GM23248 (cell line): ENCODE data around the gene DELE1. TPM values are rescaled to one million over a fixed set of nuclear protein-coding genes. Genes with fewer than 3 reads are reported as not detected.

ENCODE experiments used
- DNase-seq: peaks from one replicate; pipeline ENCODE4 v3.0.0-alpha.2; 2015
- H2AFZ ChIP-seq: fragments of 200-600 bp; sonication (generic); 2 replicates; pipeline ENCODE4 v1.6.1; 2016; ENCODE audit warnings: antibody characterized with exemption
- H3F3A ChIP-seq: fragments of 200-600 bp; sonication (generic); 2 replicates; pipeline ENCODE4 v1.6.1; 2016; ENCODE audit warnings: mild to moderate bottlenecking, antibody characterized with exemption, mixed run types; ENCODE audit not compliant: insufficient read depth
- H3K27ac ChIP-seq: fragments of 200-600 bp; sonication (generic); 2 replicates; pipeline ENCODE4 v1.5.1; 2016; ENCODE audit warnings: mild to moderate bottlenecking
- H3K27me3 ChIP-seq: fragments of 200-600 bp; sonication (generic); replicated peaks from 2 replicates; pipeline ENCODE4 v1.6.1; 2016; ENCODE audit warnings: mild to moderate bottlenecking; ENCODE audit not compliant: insufficient read depth
- H3K36me3 ChIP-seq: fragments of 200-600 bp; sonication (generic); 2 replicates; pipeline ENCODE4 v1.6.1; 2016; ENCODE audit warnings: low read depth, mild to moderate bottlenecking
- H3K4me1 ChIP-seq: fragments of 200-600 bp; sonication (generic); 2 replicates; pipeline ENCODE4 v1.6.1; 2016; ENCODE audit warnings: mild to moderate bottlenecking; ENCODE audit not compliant: insufficient read depth
- H3K4me2 ChIP-seq: fragments of 200-600 bp; sonication (generic); one replicate; pipeline ENCODE4 v1.6.1; 2016; ENCODE audit warnings: mild to moderate bottlenecking; ENCODE audit not compliant: unreplicated experiment
- H3K4me3 ChIP-seq: fragments of 200-600 bp; sonication (generic); 2 replicates; pipeline ENCODE4 v1.5.1; 2016; ENCODE audit warnings: mild to moderate bottlenecking
- H3K79me2 ChIP-seq: fragments of 200-600 bp; sonication (generic); 2 replicates; pipeline ENCODE4 v1.6.1; 2016; ENCODE audit warnings: mild to moderate bottlenecking; ENCODE audit not compliant: insufficient read depth
- H3K9ac ChIP-seq: fragments of 200-600 bp; sonication (generic); 2 replicates; pipeline ENCODE4 v1.6.1; 2016; ENCODE audit warnings: mild to moderate bottlenecking
- H3K9me2 ChIP-seq: fragments of 200-600 bp; sonication (generic); 2 replicates; pipeline ENCODE4 v1.6.1; 2016; ENCODE audit warnings: mixed run types, mild to moderate bottlenecking, moderate library complexity; ENCODE audit not compliant: insufficient read depth
- H3K9me3 ChIP-seq: fragments of 200-600 bp; sonication (generic); one replicate; pipeline ENCODE4 v1.6.1; 2017; ENCODE audit warnings: low read depth
- H4K20me1 ChIP-seq: fragments of 200-600 bp; sonication (generic); 2 replicates; pipeline ENCODE4 v1.6.0; 2016; ENCODE audit not compliant: insufficient read depth
- EZH2 ChIP-seq: fragments of 200-600 bp; sonication (generic); IDR thresholded peaks from 2 replicates; pipeline ENCODE4 v1.6.1; 2018; ENCODE audit warnings: antibody characterized with exemption, mild to moderate bottlenecking; ENCODE audit not compliant: insufficient read depth, poor library complexity, severe bottlenecking
- EZH2phosphoT487 ChIP-seq: fragments of 200-600 bp; sonication (generic); IDR thresholded peaks from 2 replicates; pipeline ENCODE4 v1.6.1; 2018; ENCODE audit warnings: antibody characterized with exemption, moderate library complexity, mild to moderate bottlenecking, low read depth; ENCODE audit not compliant: insufficient read depth
- WGBS, 2 experiments: methylation state at CpG; one replicate each; pipeline ENCODE4 v1.1.6; 2015 to 2017; ENCODE audit warnings: low lambda C conversion rate in 2 of 2, low coverage in 1 of 2; ENCODE audit errors: missing lambda C conversion rate in 2 of 2; 5-methylcytosine and 5-hydroxymethylcytosine counted together
- in situ Hi-C: fragments of 300-500 bp; cut with MboI; formaldehyde crosslinking; loops from 2 replicates; pipeline ENCODE4 v1.15.0; 2020
- polyA plus RNA-seq: library from polyadenylated mRNA; unstranded; fragments of >200 nt; fragmentation: Nextera tagmentation; extraction: Ambion mirVana; gene quantifications from 2 replicates; pipeline ENCODE4 v1.2.1, GENCODE V29; 2016
- total RNA-seq: library from RNA; depleted of rRNA; stranded (reverse); fragments of >200 nt; shearing (Covaris generic); gene quantifications from 2 replicates; pipeline ENCODE4 v1.2.3, GENCODE V29; 2014

Gene DELE1
- total and polyA plus RNA-seq, 2 experiments from 2014 or later, result 35.1 to 47.9 TPM

DNA sequence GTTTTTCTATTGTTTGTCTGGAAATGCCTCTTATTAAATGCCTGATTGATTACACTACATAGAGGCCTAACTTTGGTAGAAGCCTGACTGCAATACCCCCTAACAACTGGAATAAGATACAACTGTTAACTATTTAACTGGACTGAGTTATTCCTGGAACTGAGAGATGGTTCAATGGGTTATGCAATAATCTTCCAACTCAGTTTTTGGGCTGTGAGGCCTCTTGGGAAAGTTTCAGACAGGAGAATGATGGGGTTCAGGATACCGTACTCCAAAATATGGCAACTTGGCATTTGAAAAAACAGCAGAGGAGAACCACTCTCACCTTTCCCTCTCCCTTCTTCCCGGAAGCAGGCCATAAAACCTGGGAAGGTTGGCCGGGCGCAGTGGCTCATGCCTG lies 26.2 kb upstream of the DELE1 start:
- 84 to 86% methylated on average over 4 of the region's 4 CpGs for WGBS, 2 experiments
- H3K4me2 ChIP-seq, result no peak overlapping the region
- no peaks in the 10 kb centered on the region for H3K79me2 ChIP-seq
- no peak overlapping the region for H3K27ac ChIP-seq
- no peak overlapping the region for H3K4me3 ChIP-seq
- H3K9ac ChIP-seq, result no peak overlapping the region
- H3K9me3 ChIP-seq, result no peaks in the 10 kb centered on the region
- TF ChIP-seq EZH2 (no peak), EZH2phosphoT487 (no peak)
- no peaks in the 10 kb centered on the region for H3K4me1 ChIP-seq
- no peaks in the 10 kb centered on the region for H3K9me2 ChIP-seq
- in situ Hi-C loops, result no loop called here
- H3K36me3 ChIP-seq, result no peaks in the 10 kb centered on the region
- no peaks in the 10 kb centered on the region for H3F3A ChIP-seq
- H4K20me1 ChIP-seq, result no peaks in the 10 kb centered on the region
- H2AFZ ChIP-seq, result no peak overlapping the region
- H3K27me3 ChIP-seq, result no peaks in the 10 kb centered on the region; the same call in 1 of the 2 replicates
- DNase-seq, result no peak

DNA sequence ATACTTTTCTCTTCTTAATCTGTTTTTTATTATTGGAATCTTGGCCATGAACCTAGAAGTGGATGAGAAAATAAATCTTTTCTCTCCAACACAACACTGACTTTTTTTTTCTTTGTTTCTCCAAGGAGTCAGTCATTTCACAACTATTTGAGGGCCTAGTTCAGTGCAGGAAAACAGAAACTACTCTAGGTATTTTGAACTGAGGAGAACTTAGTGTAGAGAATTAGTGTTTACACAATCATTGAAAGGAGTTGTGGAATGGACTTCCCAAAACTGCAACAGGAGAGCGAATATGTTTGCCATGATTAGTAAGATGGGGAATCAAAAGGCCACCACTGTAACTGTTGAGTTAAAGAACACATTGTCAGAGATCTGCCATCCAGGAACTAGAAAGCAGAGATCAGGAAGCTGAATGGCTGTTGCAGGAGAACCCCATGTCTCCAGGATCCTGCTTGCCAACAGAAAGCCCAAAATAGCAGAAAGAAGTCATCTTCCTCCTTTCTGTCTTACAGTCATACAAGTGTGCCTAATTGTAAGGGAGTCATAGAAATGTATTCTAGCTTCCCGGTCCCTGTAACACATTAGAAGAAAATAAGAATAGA lies 25.1 kb upstream of the DELE1 start:
- no peak overlapping the region for H3K27ac ChIP-seq
- no peaks in the 10 kb centered on the region for H3K9me3 ChIP-seq
- H2AFZ ChIP-seq, result 0 out of 2 replicates have a peak overlapping the region, but pooled peaks have one; percentile 20
- no peaks in the 10 kb centered on the region for H3K36me3 ChIP-seq
- H3K4me2 ChIP-seq, result no peak overlapping the region
- no peaks in the 10 kb centered on the region for H3F3A ChIP-seq
- WGBS, 2 experiments, result 33 to 47% methylated on average over 2 of the region's 2 CpGs
- no peak overlapping the region for H3K4me3 ChIP-seq
- H4K20me1 ChIP-seq, result no peaks in the 10 kb centered on the region
- no peak for DNase-seq
- TF ChIP-seq EZH2 (no peak), EZH2phosphoT487 (no peak)
- H3K27me3 ChIP-seq, result no peaks in the 10 kb centered on the region; the same call in 1 of the 2 replicates
- H3K79me2 ChIP-seq, result no peaks in the 10 kb centered on the region
- in situ Hi-C loops, result no loop called here
- no peaks in the 10 kb centered on the region for H3K9me2 ChIP-seq
- no peaks in the 10 kb centered on the region for H3K4me1 ChIP-seq
- H3K9ac ChIP-seq, result no peak overlapping the region

DNA sequence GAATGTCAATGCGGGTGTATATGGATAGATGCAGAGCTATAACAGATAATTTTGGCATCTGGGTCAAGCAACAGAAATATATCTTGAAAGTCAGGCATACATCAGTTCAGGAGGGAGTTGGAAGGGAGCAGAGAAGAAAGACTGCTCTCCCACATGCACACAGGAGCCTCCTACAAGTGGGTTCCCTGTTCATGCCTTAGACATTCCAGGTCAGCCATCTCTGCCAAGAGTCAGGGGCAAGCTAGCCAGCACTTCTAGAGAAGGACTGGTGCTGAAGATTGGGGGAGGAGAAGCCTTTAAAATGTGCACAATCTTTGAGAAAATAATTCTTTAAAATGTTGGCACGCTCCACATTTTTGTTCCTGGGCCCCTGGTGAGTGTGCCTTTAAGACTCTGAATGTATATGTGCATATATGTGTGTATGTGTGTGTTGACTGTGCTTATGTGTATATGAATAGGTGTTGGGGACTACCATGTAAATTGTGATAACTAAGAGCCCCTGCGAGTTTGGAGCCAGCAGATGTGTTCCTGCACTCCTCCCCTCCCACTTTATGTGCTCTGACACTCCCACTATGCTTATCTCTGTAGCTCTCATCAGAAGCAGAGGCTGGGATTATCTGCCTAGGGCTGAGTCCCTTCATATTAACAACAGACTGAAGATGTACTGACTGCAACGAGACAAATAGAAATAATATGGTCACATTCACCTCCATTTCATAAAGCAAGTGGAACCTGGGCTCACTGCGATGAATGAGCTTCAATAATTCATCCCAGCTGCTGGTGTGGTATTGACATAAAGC lies 21.5 kb upstream of the DELE1 start:
- Histone ChIP-seq H3K4me2 (no peak overlapping the region), H3K36me3 (no peaks in the 10 kb centered on the region), H3K4me1 (no peaks in the 10 kb centered on the region), H3K27ac (no peak overlapping the region), H3K9ac (no peak overlapping the region), H3K27me3 (no peaks in the 10 kb centered on the region), H3K9me3 (no peaks in the 10 kb centered on the region), H3F3A (no peaks in the 10 kb centered on the region), H3K79me2 (no peaks in the 10 kb centered on the region), H2AFZ (no peak overlapping the region), H3K4me3 (no peak overlapping the region), H4K20me1 (no peaks in the 10 kb centered on the region), H3K9me2 (no peaks in the 10 kb centered on the region)
- 49 to 55% methylated on average over 5 of the region's 5 CpGs for WGBS, 2 experiments
- no peak for TF ChIP-seq EZH2phosphoT487
- no peak for TF ChIP-seq EZH2
- in situ Hi-C loops, result no loop called here
- no peak for DNase-seq

DNA sequence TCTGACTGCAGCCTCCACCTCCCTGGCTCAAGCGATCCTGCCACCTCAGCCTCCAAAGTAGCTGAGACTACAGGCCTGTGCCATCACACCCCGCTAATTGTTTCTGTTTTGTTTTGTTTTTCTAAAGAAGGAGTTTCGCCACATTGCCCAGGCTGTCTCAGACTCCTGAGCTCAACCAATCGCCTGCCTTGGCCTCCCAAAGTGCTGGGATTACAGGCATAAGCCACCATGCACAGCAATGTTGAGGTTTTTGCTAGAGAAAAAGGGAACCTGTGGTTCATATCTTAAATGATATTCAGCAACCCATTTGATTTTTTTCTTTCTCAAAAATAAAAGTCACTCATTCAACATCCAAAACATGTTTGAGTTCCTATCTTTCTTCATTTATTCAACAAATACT lies 20.4 kb upstream of the DELE1 start:
- no peaks in the 10 kb centered on the region for H3K36me3 ChIP-seq
- no peaks in the 10 kb centered on the region for H3K9me3 ChIP-seq
- H3F3A ChIP-seq, result peaks cover under 1% of the 10 kb centered on the region; the same call in 1 of the 2 replicates
- 54 to 66% methylated on average over 4 of the region's 4 CpGs for WGBS, 2 experiments
- H3K9me2 ChIP-seq, result no peaks in the 10 kb centered on the region
- no peak overlapping the region for H3K4me3 ChIP-seq
- DNase-seq, result no peak
- H3K79me2 ChIP-seq, result no peaks in the 10 kb centered on the region
- TF ChIP-seq EZH2phosphoT487 (no peak), EZH2 (no peak)
- H3K9ac ChIP-seq, result no peak overlapping the region
- H2AFZ ChIP-seq, result no peak overlapping the region
- H3K4me1 ChIP-seq, result no peaks in the 10 kb centered on the region; the same call in 1 of the 2 replicates
- no peak overlapping the region for H3K27ac ChIP-seq
- no peaks in the 10 kb centered on the region for H4K20me1 ChIP-seq
- in situ Hi-C loops, result no loop called here
- H3K27me3 ChIP-seq, result no peaks in the 10 kb centered on the region
- no peak overlapping the region for H3K4me2 ChIP-seq
